HCT116 (cell line): ENCODE results near the gene ABCC10. TPM values are rescaled to one million over a fixed set of nuclear protein-coding genes. Genes with fewer than 3 reads are reported as not detected.

Source experiments
- ATAC-seq: fragments of 200-7000 bp; cut with Tn5 transposase; 2 replicates; pipeline ENCODE4 v1.9.1; 2020; ENCODE audit warnings: mild to moderate bottlenecking, moderate library complexity
- BruUV-seq: library from RNA; stranded (reverse); fragments of 400-500 nt; replicated peaks from 2 replicates; lab custom pipeline; 2021; lab: Mats Ljungman, UMichigan
- CTCF ChIA-PET: fragments of 300-600 bp; sonication (Branson Sonifier 250); formaldehyde crosslinking; loops from one replicate; lab custom pipeline; 2021; ENCODE audit warnings: antibody characterized with exemption; lab: Charles Lee
- POLR2A ChIA-PET: fragments of 300-600, 350-600 bp; sonication (Branson Sonifier 250); formaldehyde crosslinking; loops from one replicate; lab custom pipeline; 2021; ENCODE audit warnings: antibody characterized with exemption; lab: Charles Lee
- RAD21 ChIA-PET, 2 experiments: fragments of 300-600 bp; sonication (Branson Sonifier 250); formaldehyde crosslinking; loops; one replicate each; lab custom pipeline; 2023; ENCODE audit warnings: low total read pairs in 2 of 2; ENCODE audit not compliant: uncharacterized antibody in 2 of 2, unreplicated experiment in 2 of 2, low non-redundant PET in 1 of 2; lab: Charles Lee
- DNase-seq: peaks from one replicate; pipeline ENCODE4 v3.0.0-alpha.2; 2010; ENCODE audit warnings: low read depth, low spot score
- H2AFZ ChIP-seq: fragments of 200-600 bp; shearing (Covaris generic), sonication (generic); 2 replicates; pipeline ENCODE4 v1.6.1; 2017; ENCODE audit warnings: low read depth, mixed run types, mixed read lengths, antibody characterized with exemption, low read length; ENCODE audit not compliant: poor library complexity, severe bottlenecking
- H3K27ac ChIP-seq: 2 replicates; pipeline ENCODE4 v1.5.1; 2012; ENCODE audit warnings: low read depth, low read length
- H3K27me3 ChIP-seq: fragments of 200-600 bp; sonication (generic); 2 replicates; pipeline ENCODE4 v1.6.1; 2016; ENCODE audit warnings: mixed run types, low read length, mixed read lengths; ENCODE audit not compliant: insufficient read depth
- H3K36me3 ChIP-seq, 2 experiments: fragments of 200-500 bp in 1 of 2; fragments of 200-600 bp in 1 of 2; sonication (Bioruptor generic) in 1 of 2; sonication (generic) in 1 of 2; 2 replicates each; pipeline versions ENCODE4 v1.5.1 to v1.6.1; 2014 to 2016; ENCODE audit warnings: low read length in 2 of 2, inconsistent platforms in 1 of 2, mixed read lengths in 1 of 2, mixed run types in 1 of 2; ENCODE audit not compliant: insufficient read depth in 2 of 2, control insufficient read depth in 1 of 2
- H3K4me1 ChIP-seq, 2 experiments: fragments of 200-600 bp in 1 of 2; sonication (generic) in 1 of 2; 2 replicates each; pipeline versions ENCODE4 v1.5.1 to v1.6.1; 2012 to 2017; ENCODE audit warnings: low read length in 2 of 2, inconsistent platforms in 1 of 2, mild to moderate bottlenecking in 1 of 2, mixed read lengths in 1 of 2, mixed run types in 1 of 2, moderate library complexity in 1 of 2; ENCODE audit not compliant: insufficient read depth in 2 of 2, control insufficient read depth in 1 of 2
- H3K4me2 ChIP-seq: fragments of 200-600 bp; sonication (generic); 2 replicates; pipeline ENCODE4 v1.6.1; 2017; ENCODE audit warnings: mixed run types, low read length, mixed read lengths
- H3K4me3 ChIP-seq, 2 experiments: fragments of 200-600 bp in 1 of 2; sonication (generic) in 1 of 2; replicated peaks in 1 of 2; 2 replicates each; pipeline ENCODE4 v1.5.1; 2011 to 2016; ENCODE audit warnings: low read length in 2 of 2, control low read depth in 1 of 2, low read depth in 1 of 2, mild to moderate bottlenecking in 1 of 2, mixed read lengths in 1 of 2, mixed run types in 1 of 2
- H3K79me2 ChIP-seq: fragments of 200-600 bp; sonication (generic); 2 replicates; pipeline ENCODE4 v1.6.1; 2017; ENCODE audit warnings: mild to moderate bottlenecking, mixed run types, low read length, moderate library complexity, mixed read lengths; ENCODE audit not compliant: insufficient read depth
- H3K9ac ChIP-seq: fragments of 200-600 bp; sonication (generic); 2 replicates; pipeline ENCODE4 v1.6.1; 2016; ENCODE audit warnings: low read length, mixed read lengths
- H3K9me2 ChIP-seq: fragments of 200-600 bp; sonication (generic), shearing (Covaris generic); 2 replicates; pipeline ENCODE4 v1.6.1; 2017; ENCODE audit warnings: mixed run types, mild to moderate bottlenecking, moderate library complexity; ENCODE audit not compliant: insufficient read depth
- H3K9me3 ChIP-seq, 2 experiments: fragments of 200-500 bp in 1 of 2; fragments of 200-600 bp in 1 of 2; sonication (Bioruptor generic) in 1 of 2; sonication (generic) in 1 of 2; 2 replicates each; pipeline ENCODE4 v1.6.1; 2014 to 2017; ENCODE audit warnings: low read length in 2 of 2, mixed read lengths in 2 of 2, inconsistent platforms in 1 of 2, low read depth in 1 of 2, mild to moderate bottlenecking in 1 of 2, mixed run types in 1 of 2, moderate library complexity in 1 of 2; ENCODE audit not compliant: control insufficient read depth in 1 of 2, insufficient read depth in 1 of 2
- H4K20me1 ChIP-seq: fragments of 200-600 bp; sonication (generic), shearing (Covaris generic); 2 replicates; pipeline ENCODE4 v1.6.1; 2017; ENCODE audit warnings: mixed run types, mild to moderate bottlenecking, moderate library complexity; ENCODE audit not compliant: insufficient read depth
- CBX3 ChIP-seq: IDR thresholded peaks from 2 replicates; pipeline ENCODE4 v1.6.1; 2012; ENCODE audit warnings: low read depth
- CTCF ChIP-seq, 3 experiments: fragments of 200-600 bp in 1 of 3; sonication (generic) in 1 of 3; IDR thresholded peaks in 2 of 3; conservative IDR thresholded peaks in 1 of 3; 2 replicates each; pipeline ENCODE4 v1.5.1; 2012 to 2017; ENCODE audit warnings: low read depth in 2 of 3, low read length in 2 of 3, antibody characterized with exemption in 1 of 3, borderline replicate concordance in 1 of 3, control low read depth in 1 of 3, mild to moderate bottlenecking in 1 of 3, mixed read lengths in 1 of 3, mixed run types in 1 of 3, moderate library complexity in 1 of 3; ENCODE audit not compliant: insufficient read depth in 1 of 3
- ELF1 ChIP-seq: IDR thresholded peaks from 2 replicates; pipeline ENCODE4 v1.6.1; 2012; ENCODE audit warnings: low read depth, borderline replicate concordance
- EZH2phosphoT487 ChIP-seq: fragments of 200-600 bp; IDR thresholded peaks from 2 replicates; pipeline ENCODE4 v1.6.1; 2018; ENCODE audit warnings: antibody characterized with exemption, borderline replicate concordance
- JUND ChIP-seq: IDR thresholded peaks from 2 replicates; pipeline ENCODE4 v1.6.1; 2012
- MAX ChIP-seq: IDR thresholded peaks from 2 replicates; pipeline ENCODE4 v1.6.1; 2012
- REST ChIP-seq: IDR thresholded peaks from 2 replicates; pipeline ENCODE4 v1.6.1; 2012; ENCODE audit warnings: low read depth
- SIN3A ChIP-seq: IDR thresholded peaks from 2 replicates; pipeline ENCODE4 v1.6.1; 2012; ENCODE audit warnings: low read depth
- SP1 ChIP-seq: IDR thresholded peaks from 2 replicates; pipeline ENCODE4 v1.6.1; 2012; ENCODE audit warnings: low read depth
- SRF ChIP-seq: IDR thresholded peaks from 2 replicates; pipeline ENCODE4 v1.6.1; 2012; ENCODE audit warnings: low read depth
- YY1 ChIP-seq: IDR thresholded peaks from 2 replicates; pipeline ENCODE4 v1.6.1; 2011; ENCODE audit warnings: low read length, low read depth, moderate library complexity, mild to moderate bottlenecking; ENCODE audit not compliant: insufficient replicate concordance; ENCODE audit errors: extremely low read depth
- ZBTB33 ChIP-seq: IDR thresholded peaks from 2 replicates; pipeline ENCODE4 v1.6.1; 2011; ENCODE audit warnings: mild to moderate bottlenecking, low read length, moderate library complexity; ENCODE audit not compliant: insufficient replicate concordance; ENCODE audit errors: extremely low read depth
- ZNF274 ChIP-seq: fragments of 200-500 bp; sonication (Bioruptor generic); IDR thresholded peaks from 2 replicates; pipeline ENCODE4 v1.6.1; 2014; ENCODE audit warnings: mild to moderate bottlenecking, low read depth, low read length, inconsistent platforms
- intact Hi-C: fragments of 100-400 bp; cut with micrococcal nuclease; formaldehyde crosslinking; loops from 2 replicates; pipeline ENCODE4 v1.10.0; 2022
- total RNA-seq: library from RNA; stranded (reverse); gene quantifications from one replicate; pipeline ENCODE4 v1.2.1, GENCODE V29; 2021; ENCODE audit not compliant: unreplicated experiment

ABCC10 gene
- total RNA-seq, 1 experiment from 2014 or later, result 29.9 TPM

GRCh38 chr6:43394982-43395381, 32.4 kb upstream of the ABCC10 start (continued):
- no peak for TF ChIP-seq REST

- H2AFZ ChIP-seq, result no peak overlapping the region
- H3K9ac ChIP-seq, result no peak overlapping the region
- H3K9me2 ChIP-seq, result no peaks in the 10 kb centered on the region
- no peak overlapping the region for H3K4me3 ChIP-seq
- H4K20me1 ChIP-seq, result no peaks in the 10 kb centered on the region
- no TSS peak for BruUV-seq
- H3K79me2 ChIP-seq, result no peaks in the 10 kb centered on the region
- H3K4me2 ChIP-seq, result no peak overlapping the region
- H3K4me1 ChIP-seq, result peaks cover 0 to 7% of the 10 kb centered on the region in 2 experiments; a peak in 1 of 4 replicates
- ChIA-PET RAD21 (interaction anchor here in 1 of 2 experiments (0.6 kb wide), 1 partner anchor 62 kb away, joined by 3 read pairs; no protein-coding TSS in a partner anchor), POLR2A (no interaction called here), CTCF (no interaction called here)
- intact Hi-C loops, result no loop called here
- DNase-seq (no peak), ATAC-seq (no peak)
- peaks cover 3% of the 10 kb centered on the region; the same call in 1 of the 2 replicates for H3K27me3 ChIP-seq
- TF ChIP-seq ZBTB33 (no peak), SIN3A (no peak), EZH2phosphoT487 (no peak), YY1 (no peak), CTCF (IDR thresholded peaks at IDR 0.05 in 2 of 3, conservative IDR thresholded peaks at IDR 0.05 in 1 of 3; ENCODE audit: borderline replicate concordance in 1 of 3, insufficient read depth in 1 of 3, low read depth in 2 of 3, low read length in 2 of 3) (no peak), SRF (no peak), ELF1 (no peak), MAX (no peak), SP1 (no peak), ZNF274 (no peak), CBX3 (no peak), JUND (no peak)
- H3K36me3 ChIP-seq, result no peaks in the 10 kb centered on the region
- no peak overlapping the region for H3K27ac ChIP-seq
- no peaks in the 10 kb centered on the region for H3K9me3 ChIP-seq
Measured at GRCh38 chr6:43395776-43396175, 31.6 kb upstream of the ABCC10 start.
